Epithelial cell of prostate (primary cell): ENCODE measurements around the gene VAV2.

Experiments used
- DNase-seq: peaks from one replicate; pipeline ENCODE4 v3.0.0-alpha.2; 2011; ENCODE audit warnings: low read depth, low spot score
- H3K27ac ChIP-seq: fragments of 450-650 bp; 2 replicates; pipeline ENCODE4 v1.5.1; 2017; ENCODE audit warnings: mild to moderate bottlenecking

VAV2 gene

GRCh38 chr9:133740911-133741310 is 251.2 kb downstream of the VAV2 start:
- no peak overlapping the region for H3K27ac ChIP-seq
- no peak for DNase-seq

GRCh38 chr9:133739408-133740280 is 252.5 kb downstream of the VAV2 start:
- no peak for DNase-seq
- H3K27ac ChIP-seq, result no peak overlapping the region

DNA sequence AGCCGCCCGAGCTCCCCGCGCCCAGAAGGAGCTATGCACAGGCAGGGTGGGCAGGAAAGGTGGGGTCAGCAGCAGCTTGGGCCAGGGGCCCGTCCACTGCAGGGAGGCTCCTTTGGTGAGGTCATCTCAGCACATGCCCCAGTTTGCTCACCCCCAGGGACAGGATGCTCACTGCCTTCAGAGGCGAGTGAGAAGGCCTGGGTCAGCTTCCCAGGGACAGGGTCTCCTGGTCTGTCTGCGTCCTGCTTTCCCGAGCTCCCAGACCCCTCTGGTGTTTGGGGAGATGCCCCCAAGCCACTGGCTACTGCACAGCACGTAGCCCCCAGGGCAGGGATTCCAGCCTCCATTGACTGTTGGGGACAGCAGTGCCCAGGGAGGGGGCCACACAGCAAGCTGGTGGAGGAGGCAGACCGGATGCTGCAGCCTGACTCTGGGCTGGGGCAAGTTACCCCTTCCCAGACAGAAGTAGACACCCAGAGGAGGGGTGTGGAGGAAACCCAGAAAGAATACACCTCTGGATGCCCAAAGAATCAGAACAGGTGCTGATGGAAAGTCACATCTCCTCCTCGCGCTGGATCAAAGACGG is 253.4 kb downstream of the VAV2 start:
- DNase-seq, result no peak
- no peak overlapping the region for H3K27ac ChIP-seq

DNA sequence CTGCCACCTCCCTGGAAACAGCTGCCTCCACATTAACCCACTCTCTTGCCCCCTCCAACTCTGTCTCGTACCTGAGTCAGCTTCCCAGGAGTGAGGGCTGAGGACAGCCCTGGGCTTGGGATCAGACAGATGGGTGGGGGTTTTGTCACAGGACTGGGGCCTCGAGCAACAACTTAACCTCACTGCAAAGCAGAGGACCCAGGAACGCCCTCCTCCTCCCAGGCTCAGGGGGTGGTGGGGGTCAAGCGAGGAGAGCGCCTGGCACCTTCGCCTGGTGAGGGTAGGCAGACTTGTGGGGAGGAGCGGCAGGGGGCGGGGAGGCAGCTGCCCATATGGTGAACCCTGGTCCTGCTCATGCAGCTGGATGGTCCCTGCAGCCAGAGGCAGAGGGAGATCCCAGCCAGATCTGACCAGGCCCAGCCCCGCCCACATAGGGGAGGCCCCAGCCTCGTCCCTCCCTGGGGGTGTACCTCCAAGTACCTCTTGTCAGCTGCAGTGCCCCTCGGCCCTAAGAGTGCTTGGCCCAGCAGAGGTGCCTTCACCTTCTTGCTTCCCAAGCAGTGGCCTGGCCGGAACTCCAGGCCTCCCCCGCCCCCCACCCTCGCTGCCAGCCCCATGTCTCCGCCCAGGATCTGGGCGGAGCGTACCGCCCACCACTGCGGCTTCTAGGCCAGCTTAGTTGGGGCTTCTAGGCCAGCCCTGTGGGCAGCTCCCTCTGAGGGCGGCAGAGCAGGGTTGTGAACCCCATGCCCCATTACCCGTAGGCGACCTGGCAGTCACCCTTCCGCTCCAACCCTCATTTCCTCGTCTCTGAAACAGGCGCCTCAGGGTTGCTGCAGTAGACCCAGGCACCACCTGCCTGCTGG is 254.1 kb downstream of the VAV2 start, which contains the start of gene SARDH:
TSS of gene SARDH (minus strand) at position 579 of the 866 bp plus-strand sequence. CDS start 4,179 bp downstream, outside the sequence.
- no peak within 1 kb of the TSS for H3K27ac ChIP-seq
- DNase-seq, result no peak

DNA sequence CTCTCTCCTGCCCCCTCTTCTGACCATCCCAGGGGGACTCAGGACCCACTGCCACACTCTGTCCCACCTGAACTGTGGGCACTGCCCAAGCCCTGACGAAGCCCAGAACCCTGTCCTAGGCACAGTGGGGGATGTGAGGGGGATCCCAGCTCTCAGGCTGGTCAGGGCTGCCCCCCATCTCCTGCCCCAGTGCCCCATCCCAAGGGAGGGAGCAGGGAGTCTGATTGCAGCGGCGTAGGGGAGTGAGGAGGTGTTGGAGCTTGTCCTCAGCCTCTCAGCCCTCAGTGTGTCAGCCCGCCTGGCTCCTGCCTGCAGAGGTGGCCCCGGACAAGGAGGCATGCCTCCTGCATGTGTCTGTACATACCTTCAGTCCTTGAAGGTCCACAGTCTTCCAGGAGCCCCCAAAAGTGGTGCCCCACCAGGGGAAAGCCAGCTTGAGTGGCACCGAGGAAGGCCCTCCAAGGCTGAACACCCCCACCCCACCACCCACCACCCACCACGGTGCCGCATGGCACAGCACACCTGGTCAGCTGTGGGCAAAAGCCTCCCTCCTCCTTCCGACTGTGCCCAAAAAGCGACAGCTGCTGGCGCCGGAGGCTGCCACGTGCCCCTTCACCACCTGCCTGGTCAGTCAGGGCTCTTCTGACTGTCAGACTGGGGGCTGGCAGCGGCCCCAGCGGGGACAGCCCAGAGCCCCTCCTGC is 254.9 kb downstream of the VAV2 start:
- no peak for DNase-seq
- no peak overlapping the region for H3K27ac ChIP-seq

DNA sequence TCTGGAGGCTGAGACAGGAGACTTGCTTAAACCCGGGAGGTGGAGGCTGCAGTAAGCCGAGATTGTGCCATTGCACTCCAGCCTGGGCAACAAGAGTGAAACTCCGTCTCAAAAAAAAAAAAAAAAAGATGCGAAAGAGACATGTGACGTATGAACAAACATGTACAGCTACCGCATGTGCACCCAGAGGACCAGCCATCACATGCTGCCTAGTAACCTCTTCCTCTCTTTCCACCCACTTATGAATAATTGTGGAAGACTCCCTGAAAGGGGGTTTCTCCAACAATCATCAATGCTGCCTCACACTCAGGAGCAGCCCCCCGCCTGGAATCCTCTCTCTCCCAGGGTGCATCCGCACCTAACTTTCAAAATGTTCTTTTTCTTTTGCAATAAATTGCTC is 256.2 kb downstream of the VAV2 start:
- no peak for DNase-seq
- no peak overlapping the region for H3K27ac ChIP-seq

- no peak for DNase-seq
- no peak overlapping the region for H3K27ac ChIP-seq
Measured at GRCh38 chr9:133735415-133735775, 256.7 kb downstream of the VAV2 start.

DNA sequence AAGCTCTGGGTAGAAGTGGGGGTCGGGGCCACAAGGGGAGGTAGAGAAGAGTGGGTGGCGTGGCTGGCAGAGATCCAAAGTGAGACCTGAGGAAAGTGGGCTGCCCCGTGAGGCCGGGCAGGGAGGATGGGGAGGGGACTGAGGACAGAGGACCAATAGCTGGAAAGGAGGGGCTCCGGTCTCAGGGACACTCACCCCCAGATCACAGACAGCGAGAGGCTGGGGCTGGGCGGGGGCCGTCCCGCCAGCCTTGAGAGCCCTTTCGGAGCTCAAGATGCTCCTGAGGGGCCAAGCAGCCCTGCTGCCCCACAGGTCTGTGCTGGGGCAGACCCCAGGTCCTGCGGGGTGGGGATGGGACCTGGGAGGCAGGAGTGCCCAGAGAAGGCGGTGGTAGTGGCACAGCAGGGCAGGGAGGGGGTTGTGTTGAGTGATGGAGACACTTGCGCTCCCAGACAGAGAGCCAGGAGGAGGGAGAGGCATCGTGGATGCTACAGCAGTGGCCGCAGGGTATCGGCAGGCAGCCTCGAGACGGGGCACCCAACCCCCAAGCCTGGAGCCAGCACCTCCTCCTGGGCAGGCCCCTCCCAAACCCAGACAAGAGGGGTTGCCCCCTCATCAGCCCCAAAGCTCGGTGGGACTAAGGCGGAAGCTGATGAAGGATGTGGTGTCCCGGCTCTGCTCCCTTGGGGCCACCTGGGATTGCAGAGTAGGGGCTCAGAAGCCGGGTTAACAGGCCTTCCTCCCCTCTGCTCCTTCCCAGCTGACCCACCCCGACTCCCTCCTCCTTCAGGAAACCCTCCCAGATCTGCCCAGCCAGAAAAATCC is 257.3 kb downstream of the VAV2 start:
- H3K27ac ChIP-seq, result no peak overlapping the region

DNA sequence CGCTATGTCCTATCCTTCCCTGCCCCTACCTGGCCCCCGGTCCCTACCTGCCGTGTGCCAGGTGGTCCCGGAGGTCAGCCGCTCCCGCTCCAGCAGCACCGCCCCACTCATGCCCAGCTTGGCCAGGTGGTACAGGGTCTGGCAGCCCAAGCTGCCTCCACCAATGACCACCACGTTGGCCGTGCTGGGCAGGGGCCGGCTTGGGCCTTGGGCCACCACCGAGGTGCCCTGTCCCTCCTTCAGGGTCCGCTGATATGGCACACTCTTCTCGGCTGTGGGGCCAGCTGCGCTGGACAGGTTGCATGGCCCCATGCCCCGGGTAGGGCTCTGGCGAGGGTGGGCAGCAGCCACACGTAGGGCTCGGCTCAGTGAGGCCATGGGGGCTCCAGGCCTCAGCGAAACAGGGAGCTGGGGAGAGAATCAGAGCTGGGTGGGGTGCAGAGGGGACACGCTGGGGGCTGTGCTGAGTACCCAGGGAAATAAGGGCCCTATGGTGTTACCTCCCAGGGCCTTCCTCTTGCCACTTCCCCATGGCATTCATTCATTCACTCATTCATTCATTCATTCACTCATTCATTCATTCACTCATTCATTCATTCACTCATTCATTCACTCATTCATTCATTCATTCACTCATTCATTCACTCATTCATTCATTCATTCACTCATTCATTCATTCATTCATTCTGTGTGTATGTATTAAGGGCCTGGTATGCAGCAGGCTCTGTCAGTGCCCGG is 258.2 kb downstream of the VAV2 start:
- no peak for DNase-seq

More for the DNA sequence above, 257.3 kb downstream of the VAV2 start:
- DNase-seq, result no peak

GRCh38 chr9:133733421-133733795 is 258.7 kb downstream of the VAV2 start:
- H3K27ac ChIP-seq, result no peak overlapping the region

More for the DNA sequence above, 258.2 kb downstream of the VAV2 start:
- no peak overlapping the region for H3K27ac ChIP-seq

GRCh38 chr9:133732639-133733408 is 259.3 kb downstream of the VAV2 start:
- no peak for DNase-seq
- no peak overlapping the region for H3K27ac ChIP-seq

More at GRCh38 chr9:133733421-133733795, 258.7 kb downstream of the VAV2 start:
- no peak for DNase-seq

- no peak for DNase-seq
- H3K27ac ChIP-seq, result no peak overlapping the region
Measured at GRCh38 chr9:133731876-133732638, 260.1 kb downstream of the VAV2 start.

- no peak for DNase-seq
- H3K27ac ChIP-seq, result no peak overlapping the region
Measured at GRCh38 chr9:133730994-133731715, 261.0 kb downstream of the VAV2 start.

- H3K27ac ChIP-seq, result no peak overlapping the region
- DNase-seq, result no peak
Measured at GRCh38 chr9:133729617-133730281, 262.4 kb downstream of the VAV2 start.

DNA sequence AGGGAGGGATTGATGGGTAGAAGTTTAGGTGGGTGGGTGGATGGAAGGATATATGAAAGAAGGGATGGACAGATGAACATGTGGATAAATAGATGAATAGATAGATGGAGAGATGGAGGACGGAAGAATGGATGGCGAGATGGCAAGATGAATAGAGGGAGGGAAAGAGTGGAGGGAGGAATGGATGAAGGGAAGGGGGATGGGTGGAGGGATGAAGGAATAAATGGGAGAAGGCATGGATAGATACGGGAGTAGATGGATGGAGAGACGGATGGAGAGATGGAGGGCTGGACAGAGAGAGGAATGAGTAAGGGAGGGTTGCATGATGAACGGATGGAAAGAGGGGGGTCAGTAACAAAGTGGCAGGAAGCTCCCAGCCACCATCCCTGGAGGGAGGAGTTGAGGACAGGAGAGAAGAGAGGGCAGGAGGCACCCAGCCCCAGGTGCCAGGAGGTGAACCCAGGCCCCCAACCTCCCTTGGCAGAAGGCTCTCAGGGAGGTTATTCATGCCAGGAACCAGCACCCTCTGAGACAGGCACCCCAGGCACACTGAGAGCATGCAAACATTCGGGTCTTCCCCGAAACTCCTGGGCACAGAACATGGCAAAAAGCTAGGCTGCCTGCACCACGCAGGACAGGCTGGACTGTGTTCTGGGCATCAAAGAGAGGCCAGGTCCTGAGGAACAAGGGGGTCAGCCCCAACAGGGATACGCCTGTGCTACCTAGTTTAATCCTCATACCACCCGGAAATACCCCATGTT is 263.1 kb downstream of the VAV2 start:
- no peak for DNase-seq

More for the DNA sequence above, 263.1 kb downstream of the VAV2 start:
- H3K27ac ChIP-seq, result no peak overlapping the region
